Activated CD8-positive, alpha-beta memory T cell treated with anti-CD3 and anti-CD28 coated beads, Interleukin-2, amount 50 U/mL, for 24 hours (primary cell): Measurements from ENCODE around the gene WASHC2C.
A peak's percentile ranks its signal among the peaks of the same experiment; 100 is the strongest.
"Not testable (repeated sequence)": the region's sequence is repeated elsewhere in the genome, so short reads cannot be mapped to it uniquely, and the experiment has no call there.

ENCODE experiments used
- DNase-seq: peaks from one replicate; pipeline ENCODE4 v3.0.0-alpha.2; 2020; ENCODE audit errors: extremely low read depth

Gene WASHC2C, protein sequence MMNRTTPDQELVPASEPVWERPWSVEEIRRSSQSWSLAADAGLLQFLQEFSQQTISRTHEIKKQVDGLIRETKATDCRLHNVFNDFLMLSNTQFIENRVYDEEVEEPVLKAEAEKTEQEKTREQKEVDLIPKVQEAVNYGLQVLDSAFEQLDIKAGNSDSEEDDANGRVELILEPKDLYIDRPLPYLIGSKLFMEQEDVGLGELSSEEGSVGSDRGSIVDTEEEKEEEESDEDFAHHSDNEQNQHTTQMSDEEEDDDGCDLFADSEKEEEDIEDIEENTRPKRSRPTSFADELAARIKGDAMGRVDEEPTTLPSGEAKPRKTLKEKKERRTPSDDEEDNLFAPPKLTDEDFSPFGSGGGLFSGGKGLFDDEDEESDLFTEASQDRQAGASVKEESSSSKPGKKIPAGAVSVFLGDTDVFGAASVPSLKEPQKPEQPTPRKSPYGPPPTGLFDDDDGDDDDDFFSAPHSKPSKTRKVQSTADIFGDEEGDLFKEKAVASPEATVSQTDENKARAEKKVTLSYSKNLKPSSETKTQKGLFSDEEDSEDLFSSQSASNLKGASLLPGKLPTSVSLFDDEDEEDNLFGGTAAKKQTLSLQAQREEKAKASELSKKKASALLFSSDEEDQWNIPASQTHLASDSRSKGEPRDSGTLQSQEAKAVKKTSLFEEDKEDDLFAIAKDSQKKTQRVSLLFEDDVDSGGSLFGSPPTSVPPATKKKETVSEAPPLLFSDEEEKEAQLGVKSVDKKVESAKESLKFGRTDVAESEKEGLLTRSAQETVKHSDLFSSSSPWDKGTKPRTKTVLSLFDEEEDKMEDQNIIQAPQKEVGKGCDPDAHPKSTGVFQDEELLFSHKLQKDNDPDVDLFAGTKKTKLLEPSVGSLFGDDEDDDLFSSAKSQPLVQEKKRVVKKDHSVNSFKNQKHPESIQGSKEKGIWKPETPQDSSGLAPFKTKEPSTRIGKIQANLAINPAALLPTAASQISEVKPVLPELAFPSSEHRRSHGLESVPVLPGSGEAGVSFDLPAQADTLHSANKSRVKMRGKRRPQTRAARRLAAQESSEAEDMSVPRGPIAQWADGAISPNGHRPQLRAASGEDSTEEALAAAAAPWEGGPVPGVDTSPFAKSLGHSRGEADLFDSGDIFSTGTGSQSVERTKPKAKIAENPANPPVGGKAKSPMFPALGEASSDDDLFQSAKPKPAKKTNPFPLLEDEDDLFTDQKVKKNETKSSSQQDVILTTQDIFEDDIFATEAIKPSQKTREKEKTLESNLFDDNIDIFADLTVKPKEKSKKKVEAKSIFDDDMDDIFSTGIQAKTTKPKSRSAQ (N-terminal part only)

DNA sequence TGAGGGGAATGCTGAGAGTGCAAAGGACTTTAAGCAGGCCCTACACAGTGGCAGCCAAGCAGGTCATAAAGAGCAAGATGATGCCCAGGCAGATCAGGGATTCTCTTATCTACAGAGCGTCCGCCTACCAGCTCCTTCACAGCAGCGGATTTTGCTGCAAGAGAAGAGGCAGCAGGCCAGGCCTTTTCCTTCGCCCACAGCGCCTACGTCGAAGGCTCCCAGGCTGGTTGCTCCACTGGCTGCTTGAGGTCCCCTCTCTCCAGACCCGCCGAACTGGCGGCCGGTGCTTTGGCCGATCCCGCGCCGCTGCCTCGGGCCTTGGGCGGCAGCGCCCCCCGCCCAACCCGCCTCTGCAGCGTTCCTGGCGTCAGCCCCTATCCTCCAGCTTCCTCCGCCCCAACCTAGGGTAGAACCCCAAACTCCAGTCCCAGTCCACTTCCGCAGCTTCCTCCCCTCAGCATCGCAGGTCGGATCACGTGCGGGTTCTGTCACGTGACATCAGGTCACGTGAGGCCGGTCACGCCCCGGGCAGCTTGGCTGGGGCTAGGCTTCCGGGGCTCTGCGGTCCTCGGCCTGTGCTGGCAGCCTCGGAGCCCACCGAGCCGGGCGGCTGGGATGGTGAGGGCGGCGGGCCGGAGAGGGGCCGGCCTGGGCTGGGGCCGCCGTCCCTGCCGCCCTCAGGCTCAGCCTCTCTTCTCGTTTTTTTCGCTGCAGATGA lies at the start of gene WASHC2C:
Gene WASHC2C (plus strand): TSS at position 564 of the 718 bp plus-strand sequence. CDS start 52 bp downstream, at position 616.
- DNase-seq: peak; percentile 83

DNA sequence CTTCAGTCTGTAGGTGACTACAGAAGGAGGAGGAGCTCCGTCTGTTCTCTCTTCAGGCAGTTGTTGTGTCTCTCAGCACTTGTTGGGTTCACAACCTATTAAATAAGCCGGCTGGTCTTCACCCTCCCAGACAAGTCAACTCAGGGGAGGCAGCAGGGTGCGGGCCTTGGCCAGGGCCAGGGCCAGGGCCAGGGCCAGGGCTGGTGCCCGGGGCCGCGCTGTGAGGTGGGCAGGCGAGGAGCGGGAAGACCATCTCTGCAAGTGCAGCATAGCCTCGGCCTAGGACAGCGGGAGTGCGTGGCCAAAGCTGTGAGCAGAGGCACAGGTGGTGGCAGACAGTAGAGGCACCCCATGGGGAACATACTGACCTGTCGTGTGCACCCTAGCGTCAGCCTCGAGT lies 48.6 kb upstream of the WASHC2C start:
- not testable (repeated sequence) for DNase-seq

DNA sequence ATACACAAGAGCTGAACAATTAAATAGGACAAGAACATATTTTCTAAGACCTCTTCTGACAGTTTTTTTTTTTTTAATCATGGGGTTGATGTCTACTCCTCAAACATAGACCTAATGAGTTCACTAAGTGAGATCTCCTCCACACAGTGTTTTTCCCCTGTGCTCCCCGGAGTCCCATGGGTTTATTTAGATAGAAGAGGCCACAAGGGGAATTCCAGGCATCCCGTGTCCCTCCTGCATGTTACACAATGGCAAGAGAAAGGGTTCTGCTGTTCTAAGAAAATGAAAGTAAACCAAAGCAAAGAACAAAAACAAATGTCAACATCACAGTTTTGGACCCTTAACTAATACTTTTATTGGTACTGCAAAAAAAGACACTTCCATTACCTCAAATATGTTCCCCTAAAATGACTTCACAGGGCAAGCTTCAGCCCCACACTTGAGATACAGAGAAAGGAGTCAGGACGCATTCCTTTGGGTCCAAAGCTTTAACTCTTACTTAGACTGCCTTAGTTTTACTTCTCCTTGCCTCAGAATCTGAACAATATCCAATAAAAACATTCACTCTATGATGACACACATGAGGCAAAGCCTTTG lies 16.8 kb upstream of the WASHC2C start:
- DNase-seq: not testable (repeated sequence)

DNA sequence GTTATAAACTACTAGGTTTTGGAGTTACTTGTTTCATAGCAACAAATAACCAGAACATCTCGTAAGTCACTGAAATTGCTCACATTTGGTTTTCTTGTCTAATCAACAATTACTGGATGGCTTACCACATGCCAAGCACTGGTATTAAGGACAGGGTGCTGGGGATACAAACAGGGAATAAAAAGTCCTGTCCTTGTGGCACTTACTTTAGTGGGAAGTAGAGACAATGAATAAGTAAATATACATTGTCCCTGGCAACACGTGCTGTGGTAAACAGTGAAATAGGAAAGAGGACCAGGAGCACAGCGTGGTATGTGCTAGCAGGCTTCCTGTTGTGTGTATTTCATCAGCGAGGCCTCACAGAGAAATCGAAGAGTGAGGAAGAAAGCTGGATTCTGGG lies 15.8 kb upstream of the WASHC2C start:
- not testable (repeated sequence) for DNase-seq

DNA sequence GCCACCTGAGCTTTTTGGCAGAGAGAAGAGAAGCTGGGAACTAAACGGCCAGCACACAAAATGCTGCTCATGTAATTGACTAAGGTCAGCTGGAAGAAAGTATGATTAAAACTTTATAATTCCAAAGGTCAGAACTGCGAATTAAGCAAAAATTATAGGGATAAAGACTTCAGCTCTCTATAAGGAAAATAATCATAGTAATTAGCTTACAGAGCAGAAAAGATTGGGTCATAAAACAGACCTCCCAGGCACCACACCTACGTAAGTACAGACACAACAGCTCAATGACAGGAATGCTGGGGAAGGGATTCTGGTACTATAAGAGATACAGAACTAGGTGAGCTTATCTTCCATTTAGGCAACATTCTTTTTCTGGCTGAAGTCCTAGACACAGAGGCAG lies 10.0 kb upstream of the WASHC2C start:
- not testable (repeated sequence) for DNase-seq

DNA sequence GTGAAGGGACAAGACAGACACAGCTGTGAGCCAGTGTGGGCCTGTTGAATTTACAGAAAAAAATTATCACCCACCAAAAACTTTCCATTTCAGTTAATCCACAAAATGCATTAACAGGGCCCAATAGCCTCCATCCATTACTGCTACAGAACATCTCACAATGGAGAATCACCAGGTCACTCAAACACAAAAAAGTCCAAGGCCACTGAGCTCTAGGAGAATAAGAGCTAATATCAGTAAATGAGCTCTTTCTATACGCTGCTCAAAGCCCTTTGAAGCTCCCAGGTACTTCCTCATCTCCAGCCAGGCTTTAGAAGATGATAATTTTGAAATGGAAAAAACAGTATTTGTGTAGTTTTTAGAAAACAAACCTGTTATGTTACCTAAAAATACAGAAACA lies 9.4 kb upstream of the WASHC2C start:
- DNase-seq: not testable (repeated sequence)

DNA sequence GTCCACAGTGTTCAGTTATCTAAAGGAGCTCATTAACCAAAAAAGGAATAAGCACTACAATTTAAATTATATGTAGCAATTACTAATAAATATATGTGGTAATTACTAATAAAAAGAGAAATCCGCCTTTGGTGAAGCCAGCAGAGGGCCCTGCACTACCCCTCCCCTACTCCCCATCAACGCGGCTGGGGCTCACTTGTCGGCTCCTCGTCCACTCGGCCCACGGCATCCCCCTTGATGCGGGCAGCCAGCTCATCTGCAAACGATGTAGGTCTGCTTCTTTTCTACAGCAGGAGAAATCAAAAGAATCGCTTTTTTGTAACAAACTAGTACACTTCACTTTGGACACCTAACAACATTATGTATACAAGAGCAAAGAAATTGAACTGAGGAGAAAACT lies 5.6 kb upstream of the WASHC2C start:
- not testable (repeated sequence) for DNase-seq

DNA sequence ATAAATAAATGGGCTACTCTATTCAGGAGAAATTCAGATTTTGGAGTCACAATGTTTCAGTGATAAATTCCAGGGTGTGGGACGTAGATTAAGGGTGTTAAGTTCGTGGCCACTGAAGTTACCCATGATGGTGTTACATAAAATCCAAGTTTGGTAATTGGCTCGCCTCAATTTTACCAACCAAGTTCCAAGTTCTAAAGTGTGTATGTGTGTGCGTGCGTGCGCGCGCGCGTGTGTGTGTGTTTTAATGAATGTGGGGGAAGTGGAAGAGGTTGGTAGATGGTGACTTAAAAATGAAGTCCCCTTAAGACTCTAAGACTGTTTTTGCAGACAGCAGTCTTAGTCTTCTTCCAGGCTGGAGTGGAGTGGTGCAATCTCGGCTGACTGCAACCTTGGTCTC lies 3.2 kb upstream of the WASHC2C start:
- not testable (repeated sequence) for DNase-seq

DNA sequence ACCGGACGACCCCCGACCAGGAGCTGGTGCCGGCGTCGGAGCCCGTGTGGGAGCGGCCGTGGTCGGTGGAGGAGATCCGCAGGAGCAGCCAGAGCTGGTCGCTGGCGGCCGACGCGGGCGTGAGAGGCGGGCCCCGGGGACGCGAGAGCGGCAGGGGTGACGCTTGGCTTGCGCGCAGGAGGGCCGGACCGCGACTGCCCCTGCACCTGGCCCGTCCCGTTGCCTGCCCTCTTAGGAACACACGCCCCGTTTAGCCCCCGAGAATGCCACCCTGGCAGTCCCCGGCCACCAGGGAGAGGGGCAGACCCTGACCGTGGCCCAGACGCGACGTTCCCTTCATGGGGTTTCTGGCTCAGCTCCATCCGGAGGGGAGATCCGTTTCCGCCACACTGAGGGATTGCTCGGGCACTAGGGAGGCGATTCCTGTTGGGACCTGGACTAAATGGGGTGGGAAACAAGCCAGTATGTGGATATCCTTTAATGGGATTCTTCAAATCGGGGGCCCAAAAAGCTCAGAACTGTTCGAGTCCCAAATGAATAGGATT lies 427 bp downstream of the WASHC2C start:
- DNase-seq: not testable (repeated sequence)

DNA sequence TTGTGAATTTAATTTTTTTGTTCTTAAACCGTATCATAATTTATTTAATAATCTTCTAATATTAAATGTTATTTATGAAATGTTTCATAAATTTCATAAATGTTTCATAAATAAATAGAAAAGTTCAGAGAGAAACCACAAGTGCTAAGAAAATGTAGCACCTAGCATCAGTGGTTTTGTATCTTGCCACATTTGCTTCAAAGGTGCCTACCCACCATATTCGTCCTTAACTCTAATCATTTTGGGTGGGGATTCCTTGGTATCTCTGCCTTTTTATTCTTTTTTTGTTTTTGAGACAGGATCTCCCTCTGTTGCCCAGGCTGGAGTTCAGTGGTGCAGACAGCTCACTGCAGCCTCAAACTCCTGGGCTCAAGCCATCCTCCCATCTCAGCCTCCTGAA lies 7.4 kb downstream of the WASHC2C start:
- not testable (repeated sequence) for DNase-seq

DNA sequence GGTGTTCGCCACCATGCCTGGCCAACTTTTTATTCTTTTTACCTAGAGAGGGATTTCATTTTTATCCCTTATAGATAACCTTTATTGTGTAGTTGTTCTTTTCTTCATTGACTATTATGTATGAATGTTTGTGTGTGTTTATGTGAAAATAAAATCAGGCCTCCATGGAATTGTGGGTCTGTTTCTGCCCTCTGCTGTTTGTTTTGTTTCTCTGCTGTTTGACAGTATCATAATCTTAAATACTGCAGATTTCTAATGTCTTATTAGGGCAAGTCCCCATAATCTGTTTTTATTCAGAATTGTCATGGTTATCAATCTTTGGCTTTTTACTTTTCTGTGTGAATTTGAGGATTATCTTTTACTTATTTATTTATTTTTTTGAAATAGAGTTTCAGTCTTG lies 7.8 kb downstream of the WASHC2C start:
- DNase-seq: not testable (repeated sequence)

DNA sequence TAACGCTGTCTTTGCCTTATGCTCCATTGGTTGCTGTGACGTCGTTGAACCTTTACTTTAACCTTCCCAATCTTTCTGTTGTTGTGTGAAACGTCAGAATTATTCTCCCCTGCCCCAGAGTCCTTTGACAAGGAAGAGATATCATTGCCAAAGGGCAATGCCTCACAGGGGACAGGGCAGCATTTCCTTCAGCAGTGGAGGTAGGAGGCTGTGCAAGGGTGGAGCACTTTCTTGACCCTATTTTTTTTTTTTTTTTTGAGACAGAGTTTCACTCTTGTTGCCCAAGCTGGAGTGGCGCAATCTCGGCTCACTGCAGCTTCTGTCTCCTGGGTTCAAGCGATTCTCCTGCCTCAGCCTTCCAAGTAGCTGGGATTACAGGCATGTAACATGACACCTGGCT lies 14.5 kb downstream of the WASHC2C start:
- DNase-seq: not testable (repeated sequence)

DNA sequence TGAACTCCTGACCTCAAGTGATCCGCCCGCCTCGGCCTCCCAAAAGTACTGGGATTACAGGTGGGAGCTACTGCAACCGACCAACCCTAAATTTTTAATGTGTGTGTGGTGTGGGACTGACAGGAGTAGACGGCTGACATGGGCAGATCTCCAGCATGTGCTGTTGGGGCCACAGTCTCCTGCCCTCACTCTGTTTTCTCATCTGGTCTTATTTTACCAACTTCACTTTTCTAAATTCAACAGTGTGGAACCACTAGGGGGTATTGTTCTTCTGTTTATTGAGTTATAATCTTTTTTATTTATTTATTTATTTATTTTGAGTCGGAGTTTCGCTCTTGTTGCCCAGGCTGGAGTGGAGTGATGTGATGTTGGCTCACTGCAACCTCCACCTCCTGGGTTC lies 14.9 kb downstream of the WASHC2C start:
- DNase-seq: not testable (repeated sequence)

DNA sequence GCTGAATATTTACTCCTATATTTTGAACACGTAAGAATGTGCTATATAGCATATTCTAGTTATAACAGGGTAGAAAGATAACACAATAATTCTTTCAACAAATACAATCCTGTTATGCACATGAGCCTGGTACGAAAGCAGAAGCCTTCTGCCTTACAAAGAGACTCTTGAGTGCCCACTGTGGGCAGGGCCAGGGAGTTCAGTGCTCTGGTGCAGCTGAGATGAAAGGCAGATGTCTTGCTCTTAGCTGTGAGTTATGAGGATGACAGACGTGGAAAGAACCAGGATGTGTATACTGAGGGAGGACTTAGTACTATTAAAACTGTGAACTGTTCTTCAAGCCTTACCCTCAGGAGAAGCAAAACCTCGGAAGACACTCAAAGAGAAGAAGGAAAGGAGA lies 24.1 kb downstream of the WASHC2C start:
- not testable (repeated sequence) for DNase-seq

DNA sequence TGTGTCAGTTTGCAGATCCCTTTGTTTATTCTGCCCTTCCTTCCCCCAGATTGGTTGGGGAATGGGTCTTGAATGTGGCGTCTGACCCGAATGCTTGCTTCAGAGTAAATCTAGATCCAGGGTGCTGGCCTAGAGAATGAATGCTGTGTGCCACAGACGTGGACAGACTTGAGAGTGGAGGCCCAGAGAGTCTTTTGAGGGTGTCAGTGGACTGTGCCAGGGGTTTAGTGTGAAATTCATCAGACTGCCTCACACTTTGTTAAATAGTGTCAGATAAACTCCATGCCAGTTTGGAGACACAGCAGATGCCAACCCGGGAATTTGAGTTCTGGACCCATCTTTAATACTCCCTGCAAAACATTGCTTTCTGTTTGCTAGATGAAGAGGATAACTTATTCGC lies 25.1 kb downstream of the WASHC2C start:
- DNase-seq: not testable (repeated sequence)

DNA sequence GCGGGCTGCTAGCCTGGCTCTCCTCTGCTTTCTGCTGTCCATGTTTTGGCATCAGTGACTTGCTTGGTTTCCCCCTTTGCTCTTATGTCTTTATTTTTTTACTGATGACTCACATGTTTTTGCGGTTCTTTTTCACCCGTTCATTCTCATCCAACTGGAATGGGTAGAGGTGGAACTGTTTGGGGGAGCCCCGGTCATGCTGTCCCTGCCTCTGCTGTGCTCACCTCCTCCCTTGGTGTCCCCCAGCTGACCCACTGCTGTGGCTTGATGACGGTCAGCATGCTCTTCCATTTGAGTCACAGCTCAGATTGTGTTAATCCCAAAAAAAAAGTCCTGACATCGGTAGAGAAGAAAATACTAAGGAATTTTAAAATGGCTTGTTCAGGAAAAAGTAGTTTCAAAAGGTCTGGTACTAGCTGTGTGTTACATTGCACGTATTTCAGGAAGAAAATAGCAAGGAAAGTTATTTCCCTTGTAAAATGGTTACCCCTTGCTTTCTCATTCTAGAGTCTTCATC lies 27.0 kb downstream of the WASHC2C start:
- DNase-seq: not testable (repeated sequence)

DNA sequence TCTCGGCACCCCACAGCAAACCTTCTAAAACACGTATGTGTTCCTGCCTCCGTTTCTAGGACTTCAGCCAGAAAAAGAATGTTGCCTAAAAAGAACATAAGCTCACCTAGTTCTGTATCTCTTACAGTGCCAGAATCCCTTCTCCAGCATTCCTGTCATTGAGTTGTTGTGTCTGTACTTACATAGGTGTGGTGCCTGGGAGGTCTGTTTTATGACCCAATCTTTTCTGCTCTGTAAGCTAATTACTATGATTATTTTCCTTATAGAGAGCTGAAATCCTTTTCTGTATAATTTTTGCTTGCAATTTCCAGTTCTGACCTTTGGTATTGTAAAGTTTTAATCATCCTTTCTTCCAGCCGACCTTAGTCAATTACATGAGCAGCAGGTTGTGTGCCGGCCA lies 28.0 kb downstream of the WASHC2C start:
- not testable (repeated sequence) for DNase-seq

DNA sequence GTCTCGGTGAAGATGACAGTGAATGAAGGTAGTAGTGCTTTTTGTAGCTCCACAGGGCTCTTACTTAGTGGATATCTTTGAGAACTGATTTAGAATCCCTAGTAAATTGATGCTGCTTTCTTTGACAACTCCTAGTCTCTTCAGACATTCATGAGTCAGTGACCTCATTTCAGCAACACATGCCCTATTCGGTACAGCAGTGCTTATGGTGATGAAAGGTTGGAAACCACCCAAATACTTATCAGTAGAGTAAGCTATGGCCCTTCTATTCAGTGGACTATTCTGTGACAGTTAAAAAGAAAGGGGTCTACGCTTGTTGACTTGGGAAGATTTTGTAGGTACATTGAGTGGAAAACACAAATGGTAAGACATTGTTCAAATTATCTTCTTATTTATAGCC lies 29.0 kb downstream of the WASHC2C start:
- not testable (repeated sequence) for DNase-seq

DNA sequence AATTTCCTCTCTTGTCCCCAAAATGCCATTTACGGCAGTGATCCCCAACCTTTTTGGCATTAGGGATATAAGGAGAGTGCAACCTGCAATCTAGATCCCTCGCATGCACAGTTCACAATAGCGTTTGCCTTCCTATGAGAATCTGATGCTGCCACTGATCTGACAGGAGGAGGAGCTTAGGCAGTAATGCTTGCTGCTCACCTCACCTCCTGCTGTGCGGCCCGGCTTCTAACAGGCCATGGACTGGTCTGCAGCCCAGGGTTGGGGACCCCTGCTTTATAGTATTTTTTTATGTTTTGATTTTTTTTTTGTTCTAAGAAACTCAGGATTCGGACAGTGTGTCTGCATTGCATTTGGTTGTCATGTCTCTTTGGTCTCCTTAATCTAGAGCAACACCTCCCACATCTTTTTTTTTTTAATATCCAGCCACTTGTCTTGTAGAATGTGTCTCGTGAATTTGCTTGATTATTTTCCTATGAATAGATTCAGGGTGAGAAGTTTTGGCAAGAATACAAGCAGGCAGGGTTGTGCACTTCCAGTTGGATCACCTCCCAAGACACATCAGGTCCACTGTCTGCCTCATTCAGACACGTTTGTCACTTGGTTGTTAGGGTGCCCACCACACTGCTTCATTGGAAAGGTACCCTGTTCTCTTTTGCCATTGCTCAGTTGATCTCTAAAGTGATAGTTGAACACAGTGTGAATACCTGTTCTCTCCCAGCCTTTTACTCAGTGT lies 30.8 kb downstream of the WASHC2C start:
- DNase-seq: not testable (repeated sequence)
